Measurements from ENCODE around the gene CTSE. TPM values are rescaled to one million over a fixed set of nuclear protein-coding genes. Genes with fewer than 3 reads are reported as not detected.

CTSE gene
- total and polyA plus RNA-seq, 2 of the 13 experiments (the other 11 are each of a cell fraction or from before 2014, with no cell fraction given): 0.50 to 0.69 TPM

- no peak overlapping the region for H3K4me2 ChIP-seq (ENCODE audit: low read depth, low read length)
- in situ Hi-C loops (cut with HindIII; ENCODE audit: extremely low pct_ligation_motif_present, low pct_unique_long_range_greater_than_20kb) (no loop called here), intact Hi-C loops (cut with micrococcal nuclease; ENCODE audit: unreplicated experiment) (no loop called here)
- ChIA-PET POLR2A (no interaction called here), CTCF (ENCODE audit: low intra/inter-chr PET ratio, low total read pairs) (no interaction called here)
- FAIRE-seq (no peak), DNase-seq (ENCODE audit: low spot score) (no peak), ATAC-seq (no peak)
- H3K4me3 ChIP-seq (replicated peaks in 1 of 3; ENCODE audit: insufficient read depth in 1 of 3, low read depth in 2 of 3, low read length in 3 of 3): no peak overlapping the region
- H3K4me1 ChIP-seq (ENCODE audit: insufficient read depth, low read length): peaks cover 6% of the 10 kb centered on the region
- WGBS (ENCODE audit: low lambda C conversion rate): 58% methylated on average over 7 of the region's 7 CpGs
- no peak overlapping the region for H2AFZ ChIP-seq (ENCODE audit: low read length)
- BruUV-seq (replicated peaks): no TSS peak
- H4K20me1 ChIP-seq (ENCODE audit: insufficient read depth, low read length): no peaks in the 10 kb centered on the region
- peaks cover 0 to 10% of the 10 kb centered on the region in 2 experiments; a peak in 3 of 5 replicates for H3K27me3 ChIP-seq (ENCODE audit: control insufficient read depth in 1 of 2, insufficient read depth in 2 of 2, low read length in 2 of 2)
- H3K9me3 ChIP-seq (ENCODE audit: low read length): no peaks in the 10 kb centered on the region
- no peak for TF ChIP-seq CAMTA2 (CRISPR knock-in tag; IDR thresholded peaks at IDR 0.05; ENCODE audit: borderline replicate concordance)
- no peak for TF ChIP-seq CC2D1A (CRISPR knock-in tag; IDR thresholded peaks at IDR 0.05)
- no peak for TF ChIP-seq AGO2 (optimal IDR thresholded peaks at IDR 0.05; ENCODE audit: low read depth, low read length)
- TF ChIP-seq BRD4 (CRISPR knock-in tag; IDR thresholded peaks at IDR 0.05): no peak
- no peak for TF ChIP-seq NPAS2 (CRISPR knock-in tag; IDR thresholded peaks at IDR 0.05; ENCODE audit: borderline replicate concordance)
- TF ChIP-seq, protein P1, sequence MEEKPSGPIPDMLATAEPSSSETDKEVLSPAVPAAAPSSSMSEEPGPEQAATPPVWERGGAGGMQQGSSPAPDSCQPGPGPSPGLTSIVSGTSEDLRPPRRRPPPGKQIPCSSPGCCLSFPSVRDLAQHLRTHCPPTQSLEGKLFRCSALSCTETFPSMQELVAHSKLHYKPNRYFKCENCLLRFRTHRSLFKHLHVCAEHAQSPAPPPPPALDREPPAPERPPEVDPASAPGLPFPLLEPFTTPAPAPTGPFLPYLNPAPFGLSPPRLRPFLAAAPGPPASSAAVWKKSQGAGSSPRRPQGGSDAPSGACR (CRISPR knock-in tag; IDR thresholded peaks at IDR 0.05): no peak
- TF ChIP-seq ZBTB38 (CRISPR knock-in tag; IDR thresholded peaks at IDR 0.05): no peak
- no peak for TF ChIP-seq NFE2 (CRISPR knock-in tag; IDR thresholded peaks at IDR 0.05)
- no peak for TF ChIP-seq FOXK2 (IDR thresholded peaks at IDR 0.05)
- no peak for TF ChIP-seq ZBTB7B (CRISPR knock-in tag; IDR thresholded peaks at IDR 0.05)
- no peak for TF ChIP-seq ZNF563 (CRISPR knock-in tag; IDR thresholded peaks at IDR 0.05)
- TF ChIP-seq HHEX (CRISPR knock-in tag; IDR thresholded peaks at IDR 0.05): no peak
- no peak for TF ChIP-seq HNRNPL (IDR thresholded peaks at IDR 0.05; ENCODE audit: low read depth, low read length)
- TF ChIP-seq, protein P2, sequence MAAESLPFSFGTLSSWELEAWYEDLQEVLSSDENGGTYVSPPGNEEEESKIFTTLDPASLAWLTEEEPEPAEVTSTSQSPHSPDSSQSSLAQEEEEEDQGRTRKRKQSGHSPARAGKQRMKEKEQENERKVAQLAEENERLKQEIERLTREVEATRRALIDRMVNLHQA (CRISPR knock-in tag; IDR thresholded peaks at IDR 0.05): no peak
- TF ChIP-seq ARNTL (CRISPR knock-in tag; IDR thresholded peaks at IDR 0.05): no peak
- TF ChIP-seq ZNF501 (CRISPR knock-in tag; IDR thresholded peaks at IDR 0.05): no peak
- TF ChIP-seq, protein P3, sequence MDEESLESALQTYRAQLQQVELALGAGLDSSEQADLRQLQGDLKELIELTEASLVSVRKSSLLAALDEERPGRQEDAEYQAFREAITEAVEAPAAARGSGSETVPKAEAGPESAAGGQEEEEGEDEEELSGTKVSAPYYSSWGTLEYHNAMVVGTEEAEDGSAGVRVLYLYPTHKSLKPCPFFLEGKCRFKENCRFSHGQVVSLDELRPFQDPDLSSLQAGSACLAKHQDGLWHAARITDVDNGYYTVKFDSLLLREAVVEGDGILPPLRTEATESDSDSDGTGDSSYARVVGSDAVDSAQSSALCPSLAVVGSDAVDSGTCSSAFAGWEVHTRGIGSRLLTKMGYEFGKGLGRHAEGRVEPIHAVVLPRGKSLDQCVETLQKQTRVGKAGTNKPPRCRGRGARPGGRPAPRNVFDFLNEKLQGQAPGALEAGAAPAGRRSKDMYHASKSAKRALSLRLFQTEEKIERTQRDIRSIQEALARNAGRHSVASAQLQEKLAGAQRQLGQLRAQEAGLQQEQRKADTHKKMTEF (CRISPR knock-in tag; IDR thresholded peaks at IDR 0.05): no peak
- no peak for TF ChIP-seq ZNF180 (CRISPR knock-in tag; IDR thresholded peaks at IDR 0.05; ENCODE audit: borderline replicate concordance, low read depth)
- no peaks in the 10 kb centered on the region for H3K79me2 ChIP-seq (ENCODE audit: insufficient read depth, low read length)
- no peaks in the 10 kb centered on the region for H3K36me3 ChIP-seq (replicated peaks in 1 of 2; ENCODE audit: control insufficient read depth in 1 of 2, insufficient read depth in 2 of 2, low read length in 2 of 2)
- no peak overlapping the region for H3K9ac ChIP-seq (ENCODE audit: insufficient read depth, low read depth, low read length)
- H3K27ac ChIP-seq (ENCODE audit: extremely low read length, insufficient read depth, low read length): no peak overlapping the region
Measured at GRCh38 chr1:206005234-206005633, 18.5 kb downstream of the CTSE start.

All from HepG2 (cell line).